Measurements from ENCODE around the gene WDR44. TPM values are rescaled to one million over a fixed set of nuclear protein-coding genes. Genes with fewer than 3 reads are reported as not detected.

The WDR44 gene
- total RNA-seq, 2 donors from 2014 or later = 21.6 to 23.1 TPM

- Mint-ChIP-seq H3K27ac (peak overlapping the region; percentile 96 to 97), H3K36me3 (no peaks in the 10 kb centered on the region), H3K27me3 (no peaks in the 10 kb centered on the region), H3K9me3 (no peaks in the 10 kb centered on the region), H3K4me3 (peak overlapping the region; percentile 99), H3K4me1 (ENCODE audit: low read depth in 2 of 2) (peaks cover 31 to 44% of the 10 kb centered on the region in 2 donors)
- DNase-seq (ENCODE audit: low spot score) (no peak), ATAC-seq (no peak)
Observed at GRCh38 chrX:118349188-118349587, 3.3 kb downstream of the WDR44 start.

GRCh38 chrX:118350221-118350620 is 4.3 kb downstream of the WDR44 start:
- H3K36me3 Mint-ChIP-seq = no peaks in the 10 kb centered on the region
- H3K4me3 Mint-ChIP-seq = peak overlapping the region; percentile 37
- H3K4me1 Mint-ChIP-seq (ENCODE audit: low read depth in 2 of 2) = peaks cover 36 to 51% of the 10 kb centered on the region in 2 donors
- no peaks in the 10 kb centered on the region for H3K9me3 Mint-ChIP-seq
- ATAC-seq (no peak), DNase-seq (ENCODE audit: low spot score) (no peak)
- no peaks in the 10 kb centered on the region for H3K27me3 Mint-ChIP-seq
- peak overlapping the region; percentile 71 to 96 for H3K27ac Mint-ChIP-seq

- ATAC-seq = no peak
- Mint-ChIP-seq H3K4me3 (peak overlapping the region; percentile 37), H3K9me3 (no peaks in the 10 kb centered on the region), H3K36me3 (no peaks in the 10 kb centered on the region), H3K27ac (peak overlapping the region; percentile 71 to 96), H3K27me3 (no peaks in the 10 kb centered on the region), H3K4me1 (ENCODE audit: low read depth in 2 of 2) (peaks cover 39 to 55% of the 10 kb centered on the region in 2 donors)
- no peak for DNase-seq (ENCODE audit: low spot score)
Observed at GRCh38 chrX:118350706-118351105, 4.8 kb downstream of the WDR44 start.

GRCh38 chrX:118352566-118352965 is 6.7 kb downstream of the WDR44 start:
- Mint-ChIP-seq H3K36me3 (no peaks in the 10 kb centered on the region), H3K4me1 (ENCODE audit: low read depth in 2 of 2) (peaks cover 39 to 51% of the 10 kb centered on the region in 2 donors), H3K27me3 (no peaks in the 10 kb centered on the region), H3K9me3 (no peaks in the 10 kb centered on the region), H3K4me3 (peak overlapping the region; percentile 27), H3K27ac (peak overlapping the region; percentile 5 to 7)
- ATAC-seq (no peak), DNase-seq (ENCODE audit: low spot score) (no peak)

- Mint-ChIP-seq H3K4me1 (ENCODE audit: low read depth in 2 of 2) (peaks cover 36 to 44% of the 10 kb centered on the region in 2 donors), H3K27ac (peak overlapping the region; percentile 5 to 7), H3K9me3 (no peaks in the 10 kb centered on the region), H3K27me3 (no peaks in the 10 kb centered on the region), H3K4me3 (no peak overlapping the region), H3K36me3 (no peaks in the 10 kb centered on the region)
- ATAC-seq (no peak), DNase-seq (ENCODE audit: low spot score) (no peak)
Observed at GRCh38 chrX:118353081-118353850, 7.4 kb downstream of the WDR44 start.

- Mint-ChIP-seq H3K27me3 (no peaks in the 10 kb centered on the region), H3K9me3 (no peaks in the 10 kb centered on the region), H3K4me1 (ENCODE audit: low read depth in 2 of 2) (peaks cover 23 to 31% of the 10 kb centered on the region in 2 donors), H3K36me3 (no peaks in the 10 kb centered on the region), H3K4me3 (no peak overlapping the region), H3K27ac (no peak overlapping the region)
- peak in 1 of 2 donors; percentile 43 for ATAC-seq
- no peak for DNase-seq (ENCODE audit: low spot score)
Observed at GRCh38 chrX:118355225-118355920, 9.5 kb downstream of the WDR44 start.

GRCh38 chrX:118356154-118356701 is 10.3 kb downstream of the WDR44 start:
- DNase-seq (ENCODE audit: low spot score) (no peak), ATAC-seq (no peak)
- Mint-ChIP-seq H3K27ac (no peak overlapping the region), H3K27me3 (no peaks in the 10 kb centered on the region), H3K4me3 (no peak overlapping the region), H3K36me3 (no peaks in the 10 kb centered on the region), H3K4me1 (ENCODE audit: low read depth in 2 of 2) (peaks cover 21 to 30% of the 10 kb centered on the region in 2 donors), H3K9me3 (no peaks in the 10 kb centered on the region)

GRCh38 chrX:118360429-118361125 is 14.7 kb downstream of the WDR44 start:
- H3K4me1 Mint-ChIP-seq (ENCODE audit: low read depth in 2 of 2) = peaks cover 14 to 18% of the 10 kb centered on the region in 2 donors
- no peaks in the 10 kb centered on the region for H3K9me3 Mint-ChIP-seq
- no peak for ATAC-seq
- H3K36me3 Mint-ChIP-seq = no peaks in the 10 kb centered on the region
- no peaks in the 10 kb centered on the region for H3K27me3 Mint-ChIP-seq
- H3K4me3 Mint-ChIP-seq = no peak overlapping the region
- DNase-seq (ENCODE audit: low spot score) = no peak
- no peak overlapping the region for H3K27ac Mint-ChIP-seq

- no peaks in the 10 kb centered on the region for H3K27me3 Mint-ChIP-seq
- H3K9me3 Mint-ChIP-seq = no peaks in the 10 kb centered on the region
- H3K4me1 Mint-ChIP-seq (ENCODE audit: low read depth in 2 of 2) = peaks cover 15 to 18% of the 10 kb centered on the region in 2 donors
- DNase-seq (ENCODE audit: low spot score) (no peak), ATAC-seq (no peak)
- H3K36me3 Mint-ChIP-seq = no peaks in the 10 kb centered on the region
- no peak overlapping the region for H3K27ac Mint-ChIP-seq
- H3K4me3 Mint-ChIP-seq = no peak overlapping the region
Observed at GRCh38 chrX:118364261-118364660, 18.4 kb downstream of the WDR44 start.

- ATAC-seq (no peak), DNase-seq (ENCODE audit: low spot score) (no peak)
- peaks cover 14 to 15% of the 10 kb centered on the region in 2 donors for H3K4me1 Mint-ChIP-seq (ENCODE audit: low read depth in 2 of 2)
- H3K27ac Mint-ChIP-seq = no peak overlapping the region
- peaks cover 0 to 2% of the 10 kb centered on the region in 2 donors for H3K27me3 Mint-ChIP-seq
- H3K36me3 Mint-ChIP-seq = no peaks in the 10 kb centered on the region
- H3K4me3 Mint-ChIP-seq = no peak overlapping the region
- no peaks in the 10 kb centered on the region for H3K9me3 Mint-ChIP-seq
Observed at GRCh38 chrX:118367338-118367737, 21.4 kb downstream of the WDR44 start.

GRCh38 chrX:118368398-118368797 is 22.5 kb downstream of the WDR44 start:
- no peak for DNase-seq (ENCODE audit: low spot score)
- Mint-ChIP-seq H3K36me3 (no peaks in the 10 kb centered on the region), H3K4me3 (no peak overlapping the region), H3K27me3 (peaks cover 0 to 2% of the 10 kb centered on the region in 2 donors), H3K27ac (no peak overlapping the region), H3K4me1 (ENCODE audit: low read depth in 2 of 2) (peaks cover 14 to 15% of the 10 kb centered on the region in 2 donors), H3K9me3 (no peaks in the 10 kb centered on the region)
- ATAC-seq = no peak

GRCh38 chrX:118370921-118371624 is 25.2 kb downstream of the WDR44 start:
- no peak overlapping the region for H3K27ac Mint-ChIP-seq

GRCh38 chrX:118373538-118373937 is 27.6 kb downstream of the WDR44 start:
- DNase-seq (ENCODE audit: low spot score) = no peak
- ATAC-seq = no peak
- Mint-ChIP-seq H3K27me3 (peaks cover 0 to 2% of the 10 kb centered on the region in 2 donors), H3K27ac (no peak overlapping the region), H3K36me3 (no peaks in the 10 kb centered on the region), H3K4me1 (ENCODE audit: low read depth in 2 of 2) (peaks cover 4% of the 10 kb centered on the region in 2 donors), H3K9me3 (no peaks in the 10 kb centered on the region), H3K4me3 (no peak overlapping the region)

More at GRCh38 chrX:118370921-118371624, 25.2 kb downstream of the WDR44 start:
- ATAC-seq (no peak), DNase-seq (ENCODE audit: low spot score) (no peak)
- Mint-ChIP-seq H3K9me3 (no peaks in the 10 kb centered on the region), H3K4me1 (ENCODE audit: low read depth in 2 of 2) (peaks cover 4 to 7% of the 10 kb centered on the region in 2 donors), H3K36me3 (no peaks in the 10 kb centered on the region), H3K4me3 (no peak overlapping the region), H3K27me3 (peaks cover 0 to 2% of the 10 kb centered on the region in 2 donors)

Data from natural killer cell treated with Interleukin-12 subunit alpha and Interleukin-12 subunit beta and Interleukin-15 and Interleukin-18, amount 100 ng/mL, for 72 hours (primary cell).